ENCODE data around the gene CADM3. TPM values are rescaled to one million over a fixed set of nuclear protein-coding genes. Genes with fewer than 3 reads are reported as not detected.
A peak's percentile ranks its signal among the peaks of the same experiment; 100 is the strongest.

The CADM3 gene
- polyA plus RNA-seq, 3 donors = not detected

DNA sequence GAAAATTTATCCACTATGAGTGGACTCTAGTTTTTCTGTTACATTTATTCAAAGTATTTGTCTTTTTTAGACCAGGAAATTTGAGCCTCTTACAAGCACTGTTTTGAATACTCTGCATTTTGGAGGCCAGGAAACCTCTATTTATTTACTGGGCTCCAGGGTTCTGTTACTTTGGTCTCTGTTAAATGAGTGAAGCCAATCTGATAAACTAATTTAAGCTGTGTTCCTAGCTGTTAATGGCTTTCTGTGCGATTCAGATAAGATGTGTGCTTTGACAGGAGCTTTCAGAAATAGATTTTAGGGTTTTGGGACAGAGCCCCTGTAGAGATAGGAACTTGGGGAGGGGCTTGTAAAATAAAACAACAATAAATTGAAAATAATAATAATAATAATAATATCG, 57.1 kb downstream of the CADM3 start:
- no peak for TF ChIP-seq CTCF (IDR thresholded peaks at IDR 0.05)
- Histone ChIP-seq H3K27me3 (ENCODE audit: control insufficient read depth in 2 of 2, insufficient read depth in 2 of 2, low read length in 2 of 2) (no peaks in the 10 kb centered on the region), H3K79me2 (ENCODE audit: insufficient read depth, low read length) (no peaks in the 10 kb centered on the region), H3K9me3 (replicated peaks in 1 of 2; ENCODE audit: control insufficient read depth in 1 of 2, insufficient read depth in 1 of 2, low read length in 2 of 2) (no peaks in the 10 kb centered on the region), H3K9ac (ENCODE audit: insufficient read depth, low read length, poor library complexity, severe bottlenecking) (no peak overlapping the region), H3K4me2 (replicated peaks; ENCODE audit: extremely low read depth, low read length, poor library complexity, severe bottlenecking) (no peak overlapping the region), H4K20me1 (ENCODE audit: insufficient read depth, low read length) (no peaks in the 10 kb centered on the region), H2AFZ (ENCODE audit: insufficient read depth, low read depth, low read length, poor library complexity, severe bottlenecking) (no peak overlapping the region), H3K4me3 (replicated peaks in 1 of 3; ENCODE audit: low read depth in 2 of 3, low read length in 3 of 3) (no peak overlapping the region), H3K36me3 (replicated peaks in 1 of 2; ENCODE audit: control insufficient read depth in 1 of 2, insufficient read depth in 2 of 2, low read length in 2 of 2) (no peaks in the 10 kb centered on the region), H3K4me1 (ENCODE audit: control insufficient read depth in 1 of 2, insufficient read depth in 2 of 2, low read length in 2 of 2) (no peaks in the 10 kb centered on the region), H3K27ac (ENCODE audit: low read depth in 1 of 2, low read length in 2 of 2) (no peak overlapping the region)
- peaks cover 0 to 3% (median 2%) of the 10 kb centered on the region in 7 donors for H3K9me3 Mint-ChIP-seq
- WGBS (ENCODE audit: insufficient coverage) = no CpG with 5 or more reads among the region's 2 CpGs
- H3K4me1 Mint-ChIP-seq = no peaks in the 10 kb centered on the region
- DNase-seq = no peak
- peaks cover 0 to 3% of the 10 kb centered on the region in 2 donors for H3K36me3 Mint-ChIP-seq
- H3K27ac Mint-ChIP-seq = no peak overlapping the region
- intact Hi-C loops (cut with micrococcal nuclease) = no loop called here
- H3K4me3 Mint-ChIP-seq = no peak overlapping the region
- peaks cover 0 to 5% (median 1%) of the 10 kb centered on the region in 3 donors for H3K27me3 Mint-ChIP-seq (ENCODE audit: low read depth in 3 of 3)

GRCh38 chr1:159229260-159229885, 58.0 kb downstream of the CADM3 start:
- H3K27ac ChIP-seq (ENCODE audit: low read depth in 1 of 2, low read length in 2 of 2) = no peak overlapping the region
- H3K36me3 Mint-ChIP-seq = peaks cover 0 to 3% of the 10 kb centered on the region in 2 donors
- no peaks in the 10 kb centered on the region for H3K4me1 ChIP-seq (ENCODE audit: control insufficient read depth in 1 of 2, insufficient read depth in 2 of 2, low read length in 2 of 2)
- no peaks in the 10 kb centered on the region for H3K9me3 ChIP-seq (replicated peaks in 1 of 2; ENCODE audit: control insufficient read depth in 1 of 2, insufficient read depth in 1 of 2, low read length in 2 of 2)
- no peak overlapping the region for H3K4me3 Mint-ChIP-seq
- H4K20me1 ChIP-seq (ENCODE audit: insufficient read depth, low read length) = no peaks in the 10 kb centered on the region
- no peaks in the 10 kb centered on the region for H3K36me3 ChIP-seq (replicated peaks in 1 of 2; ENCODE audit: control insufficient read depth in 1 of 2, insufficient read depth in 2 of 2, low read length in 2 of 2)
- H3K27ac Mint-ChIP-seq = peak overlapping the region in 1 of 7 donors; percentile 14
- intact Hi-C loops (cut with micrococcal nuclease) = no loop called here
- no peaks in the 10 kb centered on the region for H3K79me2 ChIP-seq (ENCODE audit: insufficient read depth, low read length)
- H3K4me3 ChIP-seq (replicated peaks in 1 of 3; ENCODE audit: low read depth in 2 of 3, low read length in 3 of 3) = no peak overlapping the region
- TF ChIP-seq CTCF (IDR thresholded peaks at IDR 0.05) = no peak
- no peak overlapping the region for H2AFZ ChIP-seq (ENCODE audit: insufficient read depth, low read depth, low read length, poor library complexity, severe bottlenecking)
- H3K27me3 ChIP-seq (ENCODE audit: control insufficient read depth in 2 of 2, insufficient read depth in 2 of 2, low read length in 2 of 2) = no peaks in the 10 kb centered on the region
- no peak overlapping the region for H3K4me2 ChIP-seq (replicated peaks; ENCODE audit: extremely low read depth, low read length, poor library complexity, severe bottlenecking)
- 96% methylated on average over 7 of the region's 8 CpGs for WGBS (ENCODE audit: insufficient coverage)
- no peak overlapping the region for H3K9ac ChIP-seq (ENCODE audit: insufficient read depth, low read length, poor library complexity, severe bottlenecking)
- DNase-seq = no peak
- peaks cover 0 to 5% (median 1%) of the 10 kb centered on the region in 3 donors for H3K27me3 Mint-ChIP-seq (ENCODE audit: low read depth in 3 of 3)
- H3K4me1 Mint-ChIP-seq = no peaks in the 10 kb centered on the region
- H3K9me3 Mint-ChIP-seq = peaks cover 0 to 3% (median 2%) of the 10 kb centered on the region in 7 donors
